HepG2 (cell line): ENCODE data around the gene CMA1. TPM values are rescaled to one million over a fixed set of nuclear protein-coding genes. Genes with fewer than 3 reads are reported as not detected.

Experiments
- CC2D1A ChIP-seq: sonication (generic); formaldehyde crosslinking; IDR thresholded peaks from 2 replicates; pipeline ENCODE4 v1.8.1; 2023; ENCODE audit warnings: mild to moderate bottlenecking, missing genetic modification reagents
- DR1 ChIP-seq: sonication (generic); formaldehyde crosslinking; IDR thresholded peaks from 2 replicates; pipeline ENCODE4 v1.8.0; 2021; ENCODE audit warnings: mild to moderate bottlenecking, missing genetic modification reagents, inconsistent platforms
- GATAD2A ChIP-seq: IDR thresholded peaks from 2 replicates; pipeline ENCODE4 v1.6.1; 2016
- HOXA9 ChIP-seq: sonication (generic); formaldehyde crosslinking; IDR thresholded peaks from 2 replicates; pipeline ENCODE4 v1.8.1; 2022; ENCODE audit warnings: missing genetic modification reagents, mild to moderate bottlenecking, moderate library complexity, borderline replicate concordance
- KDM4B ChIP-seq: sonication (generic); formaldehyde crosslinking; IDR thresholded peaks from 2 replicates; pipeline ENCODE4 v1.4.0; 2020; ENCODE audit warnings: missing genetic modification reagents
- KMT2B ChIP-seq: IDR thresholded peaks from 2 replicates; pipeline ENCODE4 v1.6.1; 2016; ENCODE audit warnings: missing genetic modification reagents, missing compliant biosample characterization
- MAFF ChIP-seq: IDR thresholded peaks from 2 replicates; pipeline ENCODE4 v1.6.1; 2011; ENCODE audit warnings: low read depth, low read length, improper control_type of control experiment
- NFAT5 ChIP-seq: sonication (generic); formaldehyde crosslinking; IDR thresholded peaks from 2 replicates; pipeline ENCODE4 v1.4.0; 2020; ENCODE audit warnings: missing genetic modification reagents
- REPIN1 ChIP-seq: sonication (generic); formaldehyde crosslinking; IDR thresholded peaks from 2 replicates; pipeline ENCODE4 v1.8.0; 2022; ENCODE audit warnings: missing genetic modification reagents, low read depth, mild to moderate bottlenecking, borderline replicate concordance
- SAFB2 ChIP-seq: sonication (generic); formaldehyde crosslinking; IDR thresholded peaks from 2 replicates; pipeline ENCODE4 v1.5.1; 2020; ENCODE audit warnings: missing genetic modification reagents, low read depth, mild to moderate bottlenecking, borderline replicate concordance
- ZNF235 ChIP-seq: sonication (generic); formaldehyde crosslinking; IDR thresholded peaks from 2 replicates; pipeline ENCODE4 v1.8.1; 2023; ENCODE audit warnings: mild to moderate bottlenecking, missing genetic modification reagents, borderline replicate concordance
- ZNF788 ChIP-seq: sonication (generic); formaldehyde crosslinking; IDR thresholded peaks from 2 replicates; pipeline ENCODE4 v1.5.0; 2020; ENCODE audit warnings: mild to moderate bottlenecking, missing genetic modification reagents, borderline replicate concordance
- ZNF850 ChIP-seq: sonication (generic); formaldehyde crosslinking; conservative IDR thresholded peaks from 2 replicates; pipeline ENCODE4 v1.9.0; 2021; ENCODE audit warnings: mild to moderate bottlenecking, missing genetic modification reagents
- polyA plus RNA-seq, 8 experiments: library from polyadenylated mRNA; depleted of rRNA in 3 of 8; stranded (reverse) in 7 of 8; unstranded in 1 of 8; fragments of >200 nt; fragmentation: Illumina TruSeq in 4 of 8; extraction: Trizol in 4 of 8; gene quantifications; 2 replicates each; pipeline versions ENCODE4 v1.2.1 to v1.2.3, GENCODE V29; 2011 to 2016; ENCODE audit warnings: low read depth in 4 of 8, missing spikeins in 1 of 8, mixed read lengths in 1 of 8; ENCODE audit not compliant: insufficient read depth in 1 of 8
- total RNA-seq, 5 experiments: library from RNA; depleted of rRNA; stranded (reverse); fragments of >200 nt; fragmentation: Illumina TruSeq; extraction: Trizol; gene quantifications; 2 replicates each; pipeline ENCODE4 v1.2.3, GENCODE V29; 2016; ENCODE audit warnings: low read depth in 1 of 5
- TF ChIP-seq, protein P1 (sequence below): sonication (generic); formaldehyde crosslinking; IDR thresholded peaks from 2 replicates; pipeline ENCODE4 v1.5.0; 2020; ENCODE audit warnings: missing genetic modification reagents, mild to moderate bottlenecking, borderline replicate concordance
- TF ChIP-seq, protein P2 (sequence below): sonication (generic); formaldehyde crosslinking; IDR thresholded peaks from 2 replicates; pipeline ENCODE4 v1.5.1; 2020; ENCODE audit warnings: missing genetic modification reagents, mild to moderate bottlenecking, borderline replicate concordance
- TF ChIP-seq, protein P3 (sequence below), 2 experiments: sonication (generic) in 1 of 2; formaldehyde crosslinking in 1 of 2; IDR thresholded peaks; 2 replicates each; pipeline versions ENCODE4 v1.4.0 to v1.6.1; 2018 to 2020; ENCODE audit warnings: missing genetic modification reagents in 2 of 2, borderline replicate concordance in 1 of 2, low read depth in 1 of 2, mild to moderate bottlenecking in 1 of 2, missing biosample characterization in 1 of 2

CMA1 gene
- total and polyA plus RNA-seq, 2 of the 13 experiments (the other 11 are each of a cell fraction or from before 2014, with no cell fraction given), result not detected

- TF ChIP-seq HOXA9 (CRISPR knock-in tag) (no peak), KDM4B (CRISPR knock-in tag) (peak; percentile 85), REPIN1 (CRISPR knock-in tag) (peak; percentile 97), CC2D1A (no peak), KMT2B (CRISPR knock-in tag) (0 out of 2 replicates have a peak, but pooled peaks have one; percentile 49), DR1 (CRISPR knock-in tag) (peak; percentile 82; the same call in 1 of the 2 replicates), ZNF788 (CRISPR knock-in tag) (peak; percentile 97), GATAD2A (CRISPR knock-in tag) (peak; percentile 77; the same call in 1 of the 2 replicates), NFAT5 (CRISPR knock-in tag) (peak; percentile 54), ZNF850 (no peak), MAFF (no peak), ZNF235 (CRISPR knock-in tag) (no peak), SAFB2 (CRISPR knock-in tag) (peak; percentile 88; the same call in 1 of the 2 replicates)
- TF ChIP-seq, protein P1, sequence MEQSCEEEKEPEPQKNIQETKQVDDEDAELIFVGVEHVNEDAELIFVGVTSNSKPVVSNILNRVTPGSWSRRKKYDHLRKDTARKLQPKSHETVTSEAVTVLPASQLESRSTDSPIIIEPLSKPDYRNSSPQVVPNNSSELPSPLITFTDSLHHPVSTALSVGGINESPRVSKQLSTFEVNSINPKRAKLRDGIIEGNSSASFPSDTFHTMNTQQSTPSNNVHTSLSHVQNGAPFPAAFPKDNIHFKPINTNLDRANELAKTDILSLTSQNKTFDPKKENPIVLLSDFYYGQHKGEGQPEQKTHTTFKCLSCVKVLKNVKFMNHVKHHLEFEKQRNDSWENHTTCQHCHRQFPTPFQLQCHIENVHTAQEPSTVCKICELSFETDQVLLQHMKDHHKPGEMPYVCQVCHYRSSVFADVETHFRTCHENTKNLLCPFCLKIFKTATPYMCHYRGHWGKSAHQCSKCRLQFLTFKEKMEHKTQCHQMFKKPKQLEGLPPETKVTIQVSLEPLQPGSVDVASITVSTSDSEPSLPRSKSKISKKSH (CRISPR knock-in tag), result peak; percentile 98
- TF ChIP-seq, protein P2, sequence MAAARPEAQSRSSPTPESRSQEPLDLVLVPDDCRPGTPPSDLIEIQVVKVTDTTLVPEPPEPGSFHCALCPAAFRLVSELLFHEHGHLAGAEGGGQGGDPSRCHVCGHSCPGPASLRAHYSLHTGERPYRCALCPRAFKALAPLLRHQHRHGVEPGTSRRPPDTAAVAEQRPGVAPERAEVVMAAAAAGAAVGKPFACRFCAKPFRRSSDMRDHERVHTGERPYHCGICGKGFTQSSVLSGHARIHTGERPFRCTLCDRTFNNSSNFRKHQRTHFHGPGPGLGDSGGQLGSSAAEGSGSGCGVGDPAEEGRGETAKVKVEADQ (CRISPR knock-in tag), result peak; percentile 97
- TF ChIP-seq, protein P3, sequence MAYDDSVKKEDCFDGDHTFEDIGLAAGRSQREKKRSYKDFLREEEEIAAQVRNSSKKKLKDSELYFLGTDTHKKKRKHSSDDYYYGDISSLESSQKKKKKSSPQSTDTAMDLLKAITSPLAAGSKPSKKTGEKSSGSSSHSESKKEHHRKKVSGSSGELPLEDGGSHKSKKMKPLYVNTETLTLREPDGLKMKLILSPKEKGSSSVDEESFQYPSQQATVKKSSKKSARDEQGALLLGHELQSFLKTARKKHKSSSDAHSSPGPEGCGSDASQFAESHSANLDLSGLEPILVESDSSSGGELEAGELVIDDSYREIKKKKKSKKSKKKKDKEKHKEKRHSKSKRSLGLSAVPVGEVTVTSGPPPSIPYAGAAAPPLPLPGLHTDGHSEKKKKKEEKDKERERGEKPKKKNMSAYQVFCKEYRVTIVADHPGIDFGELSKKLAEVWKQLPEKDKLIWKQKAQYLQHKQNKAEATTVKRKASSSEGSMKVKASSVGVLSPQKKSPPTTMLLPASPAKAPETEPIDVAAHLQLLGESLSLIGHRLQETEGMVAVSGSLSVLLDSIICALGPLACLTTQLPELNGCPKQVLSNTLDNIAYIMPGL (CRISPR knock-in tag; IDR thresholded peaks at IDR 0.05; ENCODE audit: borderline replicate concordance in 1 of 2, low read depth in 1 of 2), result peak; percentile 94 to 98
These were observed 26.3 kb downstream of the CMA1 start (continued) for GRCh38 chr14:24481622-24482324.
